Ovary (tissue), 9 donors: ENCODE results near the gene CRTC1. TPM values are rescaled to one million over a fixed set of nuclear protein-coding genes. Genes with fewer than 3 reads are reported as not detected.

Experiments used
- DNase-seq, 5 donors: peaks; one replicate each; pipeline ENCODE4 v3.0.0-alpha.2; 2019 to 2020
- H3K27ac ChIP-seq, 2 donors: fragments of 200-600 bp; one replicate each; pipeline versions ENCODE4 v1.5.1 to v1.8.0; 2019 to 2022
- H3K27me3 ChIP-seq: fragments of 200-600 bp; one replicate; pipeline ENCODE4 v1.8.0; 2022
- H3K36me3 ChIP-seq: fragments of 200-600 bp; sonication (generic); one replicate; pipeline ENCODE4 v1.5.1; 2019
- H3K4me1 ChIP-seq: one replicate; pipeline ENCODE4 v1.8.1; 2013; ENCODE audit warnings: mild to moderate bottlenecking, moderate library complexity; ENCODE audit not compliant: insufficient read depth
- H3K4me3 ChIP-seq: fragments of 200-600 bp; sonication (generic); one replicate; pipeline ENCODE4 v1.5.1; 2017
- H3K9me3 ChIP-seq, 2 donors: fragments of 200-600 bp in 1 of 2; sonication (generic) in 1 of 2; one replicate each; pipeline versions ENCODE4 v1.5.1 to v1.8.1; 2013 to 2019; ENCODE audit warnings: mild to moderate bottlenecking in 1 of 2, moderate library complexity in 1 of 2
- EP300 ChIP-seq: sonication (generic); formaldehyde crosslinking; IDR thresholded peaks from one replicate; pipeline ENCODE4 v1.6.1; 2017; ENCODE audit warnings: antibody characterized with exemption
- POLR2A ChIP-seq: fragments of 450-650 bp; IDR thresholded peaks from one replicate; pipeline ENCODE4 v1.6.1; 2017; ENCODE audit warnings: antibody characterized with exemption, mild to moderate bottlenecking, moderate library complexity
- WGBS, 3 donors: extraction: QIAGEN DNeasy Blood & Tissue Kit in 1 of 3; methylation state at CpG; one replicate each; pipeline versions ENCODE4 v1.1.5 to v1.1.7; 2013 to 2017; 5-methylcytosine and 5-hydroxymethylcytosine counted together
- intact Hi-C, 4 donors: fragments of 100-400 bp; cut with DNase I; formaldehyde crosslinking; loops; one replicate each; pipeline versions ENCODE4 v1.11.0 to v1.15.1; 2022 to 2023
- polyA plus RNA-seq, 2 donors: library from polyadenylated mRNA; stranded (reverse); fragments of 200-250 nt in 1 of 2; fragments of 350-450 nt in 1 of 2; fragmentation: Illumina TruSeq in 1 of 2; extraction: RNeasy Lipid Tissue Mini Kit (QIAGEN cat#74804) in 1 of 2; gene quantifications; one replicate each; pipeline ENCODE4 v1.2.3, GENCODE V29; 2013 to 2014
- total RNA-seq, 7 donors: library from RNA; depleted of rRNA in 2 of 7; stranded (reverse); fragments of >200 nt in 2 of 7; fragmentation: NEBNext Ultra II Directional in 3 of 7; extraction: Animal tissue kit (Norgen Biotek cat#: 25700) in 3 of 7; gene quantifications; one replicate each; pipeline versions ENCODE4 v1.1.0 to v1.2.4, GENCODE V29; 2016 to 2023
- TF ChIP-seq, protein P1 (sequence below), 3 donors: fragments of 450-650 bp in 2 of 3; fragments of 200-600 bp in 1 of 3; IDR thresholded peaks; one replicate each; pipeline versions ENCODE4 v1.5.1 to v1.8.0; 2016 to 2022; ENCODE audit warnings: antibody characterized with exemption in 3 of 3, mild to moderate bottlenecking in 1 of 3
- donor health status: DM: no; HTN: no; CAD: no; lungs with moderate emphysema.
- donor health status: DM: no; HTN: no; CAD: no.
- donor health status: Bipolar disorder and iron deficiency.
- donor health status: DM: yes; HTN: yes; CAD: no.
- donor health status: DM: no; HTN: no; CAD: no.
- donor health status: DM: yes; HTN: yes; CAD: no.

The CRTC1 gene
- total and polyA plus RNA-seq, 9 donors, result 2.3 to 19.5 (median 12.9) TPM

DNA sequence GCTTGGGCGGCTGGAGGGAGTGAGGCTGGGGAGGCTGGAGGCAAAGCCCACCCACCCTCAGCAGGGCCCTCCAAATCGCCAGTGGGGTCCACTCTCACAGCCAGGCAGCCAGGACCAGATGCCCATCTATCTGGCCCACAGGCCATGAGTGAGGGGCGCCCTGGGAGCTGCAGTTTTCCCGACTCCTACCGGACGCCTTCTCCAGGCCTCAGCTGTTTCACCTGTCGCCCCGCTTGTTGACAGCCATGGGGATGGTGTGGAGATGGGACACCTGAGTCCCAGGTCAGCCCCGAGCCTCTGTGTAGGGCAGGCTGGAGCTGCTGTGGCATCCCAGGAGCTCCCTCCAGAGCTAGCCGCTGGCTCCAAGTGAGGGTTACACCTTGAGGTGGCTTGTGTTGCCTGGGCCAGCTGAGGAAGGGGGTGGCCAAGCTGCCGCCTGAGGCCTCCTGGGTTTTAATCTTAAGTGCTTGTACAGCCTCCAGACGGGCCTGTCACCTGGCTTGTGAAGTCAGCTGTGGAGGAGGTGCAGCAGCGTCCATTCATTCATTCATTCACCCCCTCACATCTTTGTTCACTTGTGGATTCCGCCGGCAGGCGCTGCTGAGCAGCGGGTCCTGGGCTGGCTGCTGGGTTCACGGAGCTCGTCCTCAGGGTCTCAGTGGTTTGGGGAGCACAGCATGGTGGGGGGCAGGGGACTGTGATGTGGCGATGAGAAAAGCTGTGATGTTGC, 55.6 kb downstream of the CRTC1 start:
- TF ChIP-seq, protein P1, sequence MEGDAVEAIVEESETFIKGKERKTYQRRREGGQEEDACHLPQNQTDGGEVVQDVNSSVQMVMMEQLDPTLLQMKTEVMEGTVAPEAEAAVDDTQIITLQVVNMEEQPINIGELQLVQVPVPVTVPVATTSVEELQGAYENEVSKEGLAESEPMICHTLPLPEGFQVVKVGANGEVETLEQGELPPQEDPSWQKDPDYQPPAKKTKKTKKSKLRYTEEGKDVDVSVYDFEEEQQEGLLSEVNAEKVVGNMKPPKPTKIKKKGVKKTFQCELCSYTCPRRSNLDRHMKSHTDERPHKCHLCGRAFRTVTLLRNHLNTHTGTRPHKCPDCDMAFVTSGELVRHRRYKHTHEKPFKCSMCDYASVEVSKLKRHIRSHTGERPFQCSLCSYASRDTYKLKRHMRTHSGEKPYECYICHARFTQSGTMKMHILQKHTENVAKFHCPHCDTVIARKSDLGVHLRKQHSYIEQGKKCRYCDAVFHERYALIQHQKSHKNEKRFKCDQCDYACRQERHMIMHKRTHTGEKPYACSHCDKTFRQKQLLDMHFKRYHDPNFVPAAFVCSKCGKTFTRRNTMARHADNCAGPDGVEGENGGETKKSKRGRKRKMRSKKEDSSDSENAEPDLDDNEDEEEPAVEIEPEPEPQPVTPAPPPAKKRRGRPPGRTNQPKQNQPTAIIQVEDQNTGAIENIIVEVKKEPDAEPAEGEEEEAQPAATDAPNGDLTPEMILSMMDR (IDR thresholded peaks at IDR 0.05), result no peak
- Histone ChIP-seq H3K27me3 (no peaks in the 10 kb centered on the region), H3K9me3 (no peaks in the 10 kb centered on the region), H3K4me1 (peaks cover 12% of the 10 kb centered on the region), H3K27ac (no peak overlapping the region), H3K4me3 (no peak overlapping the region), H3K36me3 (no peaks in the 10 kb centered on the region)
- WGBS, 3 donors, result 95 to 96% (median 96%) methylated on average over 19 to 20 of the region's 20 CpGs
- intact Hi-C loops, result no loop called here
- peak in 1 of 5 donors; percentile 15 for DNase-seq

DNA sequence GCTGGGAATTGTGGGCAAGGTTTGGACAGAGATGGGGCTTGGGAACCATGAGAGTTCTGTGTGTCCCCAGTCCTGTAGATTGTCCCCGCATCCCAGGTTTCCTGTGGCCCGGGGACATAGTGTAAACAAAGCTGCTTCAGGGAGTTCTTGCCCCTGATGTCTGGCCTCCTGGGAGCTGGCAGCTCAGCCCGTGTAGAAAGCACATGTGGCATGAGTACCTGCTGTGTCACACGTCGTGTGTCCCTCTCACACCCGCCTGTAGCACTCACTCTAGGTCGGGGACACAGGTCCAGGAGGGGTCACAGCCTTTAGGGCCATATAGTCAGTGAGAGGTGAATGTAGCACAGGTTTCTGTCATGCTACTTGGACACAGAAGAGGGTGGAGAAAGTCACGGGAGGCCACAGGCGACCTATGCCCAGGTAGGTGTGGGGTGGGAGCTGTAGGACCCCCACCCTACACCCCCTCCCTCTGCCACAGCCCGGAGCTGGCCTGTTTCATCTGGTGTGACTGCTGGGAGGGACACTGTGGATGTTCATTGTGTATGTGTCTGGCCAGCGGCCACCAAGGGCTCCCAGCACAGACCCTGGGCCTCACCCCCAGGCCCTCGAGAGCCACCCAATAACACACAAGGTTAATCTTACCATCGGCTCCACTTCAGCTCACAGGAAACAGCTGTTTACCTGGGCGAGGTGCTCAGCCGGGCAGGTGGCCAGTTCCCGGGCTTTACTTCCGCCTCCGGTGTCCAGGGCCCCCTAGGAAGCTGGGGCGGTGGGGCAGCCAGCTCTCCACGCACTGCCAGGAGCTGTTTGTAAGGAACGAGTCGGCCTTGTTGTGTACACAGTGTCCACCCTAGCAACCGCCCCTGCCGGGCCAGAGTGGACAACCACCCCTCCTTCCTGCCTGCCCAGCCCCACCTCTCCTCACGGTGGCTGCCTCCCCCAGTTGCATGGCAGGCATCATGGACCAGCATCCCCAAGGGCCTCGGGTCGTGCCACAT, 57.9 kb downstream of the CRTC1 start:
- Histone ChIP-seq H3K4me1 (peaks cover 12% of the 10 kb centered on the region), H3K27ac (no peak overlapping the region), H3K27me3 (no peaks in the 10 kb centered on the region), H3K9me3 (no peaks in the 10 kb centered on the region), H3K36me3 (no peaks in the 10 kb centered on the region), H3K4me3 (no peak overlapping the region)
- TF ChIP-seq EP300 (no peak), POLR2A (no peak)
- TF ChIP-seq, protein P1 (IDR thresholded peaks at IDR 0.05), result no peak
- DNase-seq, result peak in 3 of 5 donors; percentile 41 to 67 (median 49)
- WGBS, 3 donors, result 73 to 84% (median 76%) methylated on average over 24 to 27 of the region's 27 CpGs
- intact Hi-C loops, result no loop called here

- Histone ChIP-seq H3K36me3 (no peaks in the 10 kb centered on the region), H3K27me3 (no peaks in the 10 kb centered on the region), H3K4me3 (no peak overlapping the region), H3K9me3 (no peaks in the 10 kb centered on the region), H3K27ac (no peak overlapping the region), H3K4me1 (peaks cover 12% of the 10 kb centered on the region)
- TF ChIP-seq POLR2A (no peak), EP300 (no peak)
- TF ChIP-seq, protein P1 (IDR thresholded peaks at IDR 0.05), result no peak
- DNase-seq, result no peak
- intact Hi-C loops, result no loop called here
- 79 to 92% (median 86%) methylated on average over 13 to 14 of the region's 14 CpGs for WGBS, 3 donors
These were observed 58.8 kb downstream of the CRTC1 start for GRCh38 chr19:18742324-18742723.

DNA sequence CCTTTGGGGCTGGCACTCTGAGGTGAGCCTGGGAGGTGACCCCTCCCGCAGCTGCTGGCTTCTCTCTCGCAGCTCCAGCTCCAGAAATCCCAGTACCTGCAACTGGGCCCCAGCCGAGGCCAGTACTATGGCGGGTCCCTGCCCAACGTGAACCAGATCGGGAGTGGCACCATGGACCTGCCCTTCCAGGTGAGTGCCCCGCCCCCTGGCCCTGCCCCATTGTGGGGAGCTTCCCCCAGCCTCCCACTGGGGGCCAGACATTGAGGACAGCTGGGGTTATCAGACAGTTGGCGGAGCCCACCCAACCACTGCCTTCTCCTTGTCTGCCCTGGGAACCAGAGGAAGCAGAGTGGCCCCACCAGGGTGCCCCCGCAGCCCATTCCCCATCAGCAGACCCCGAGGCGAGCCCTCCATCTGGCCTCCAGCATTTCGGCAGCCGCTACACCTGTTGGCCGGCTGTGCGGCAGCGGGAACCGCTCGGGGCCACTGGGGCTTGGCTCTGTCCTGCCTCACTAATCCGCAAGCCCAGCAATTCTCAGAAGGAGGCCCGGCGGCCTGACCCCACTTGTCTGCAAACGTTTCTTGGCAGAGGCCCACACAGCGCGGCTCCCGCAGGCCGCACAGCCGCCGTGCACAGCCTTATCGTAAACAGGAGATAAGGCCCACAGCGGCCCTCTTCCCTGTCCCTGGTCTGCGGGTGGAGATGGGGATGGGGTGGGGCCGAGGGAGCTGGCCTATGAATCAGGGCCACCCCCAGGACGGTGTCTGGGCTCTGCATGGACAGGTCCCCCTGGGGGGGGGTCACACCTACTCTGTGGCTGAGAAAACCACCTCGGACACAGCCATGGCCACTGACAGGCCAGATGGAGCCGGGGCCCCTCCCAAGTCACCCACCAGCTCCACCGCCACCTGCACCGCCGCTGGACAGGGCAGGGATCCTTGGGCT, 59.6 kb downstream of the CRTC1 start:
- Histone ChIP-seq H3K36me3 (no peaks in the 10 kb centered on the region), H3K4me1 (peaks cover 12% of the 10 kb centered on the region), H3K4me3 (no peak overlapping the region), H3K27ac (peak overlapping the region in 1 of 2 donors; percentile 50), H3K9me3 (no peaks in the 10 kb centered on the region), H3K27me3 (no peaks in the 10 kb centered on the region)
- intact Hi-C loops, result no loop called here
- 27 to 56% (median 34%) methylated on average over 34 to 38 of the region's 38 CpGs for WGBS, 3 donors
- DNase-seq, result peak; percentile 84 to 94 (median 88)
- TF ChIP-seq EP300, result no peak
- TF ChIP-seq, protein P1 (IDR thresholded peaks at IDR 0.05), result no peak
